ENCODE data around the gene PDE6B.
"Not testable (repeated sequence)": the region's sequence is repeated elsewhere in the genome, so short reads cannot be mapped to it uniquely, and the experiment has no call there.

PDE6B gene

DNA sequence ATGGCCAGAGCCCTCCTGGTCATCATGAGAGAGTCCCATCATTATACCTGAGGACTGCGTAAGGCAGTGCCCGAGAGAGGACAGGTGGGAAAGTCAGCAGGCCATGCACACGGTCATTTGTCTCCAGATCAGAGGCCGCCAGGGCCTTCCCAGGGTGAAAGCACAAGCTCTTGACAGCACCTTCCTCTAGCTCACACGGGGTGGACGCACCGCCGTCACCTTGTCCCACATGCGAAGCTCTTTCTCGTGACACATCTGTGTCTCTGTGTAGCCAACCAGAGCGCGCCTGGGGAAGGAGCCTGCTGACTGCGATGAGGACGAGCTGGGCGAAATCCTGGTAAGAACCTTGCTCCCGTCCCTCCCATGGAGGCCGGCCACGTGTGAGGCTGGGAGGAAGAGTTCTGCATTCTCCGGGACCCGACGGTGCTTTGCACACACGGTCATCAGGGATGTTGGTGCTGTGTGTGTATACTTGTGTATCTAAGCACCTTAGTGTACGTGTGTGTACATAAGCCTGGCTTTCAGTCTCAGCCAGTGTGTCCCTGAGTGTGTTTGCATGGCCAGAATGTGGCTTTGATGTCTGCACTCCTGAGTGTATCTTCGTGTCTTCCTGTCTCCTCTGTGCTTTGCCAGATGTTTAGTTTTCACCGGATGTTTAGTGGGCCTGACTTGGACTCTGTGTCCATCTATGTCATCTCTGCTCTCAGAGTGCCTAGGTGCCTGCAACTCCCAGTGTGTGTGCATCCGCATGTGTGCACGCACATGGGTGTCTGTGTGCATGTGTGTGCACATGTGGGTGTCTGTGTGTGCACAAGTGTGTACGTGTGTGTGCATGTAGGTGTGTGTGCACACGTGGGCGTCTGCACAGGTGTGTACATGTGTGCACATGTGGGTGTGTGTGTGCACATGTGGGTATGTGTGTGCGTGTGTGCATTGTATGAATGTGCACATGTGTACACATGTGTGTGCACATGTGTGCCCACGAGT, 33.6 kb downstream of the PDE6B start:
- DNase-seq: no peak

GRCh38 chr4:659851-660250, 34.5 kb downstream of the PDE6B start:
- DNase-seq: no peak

DNA sequence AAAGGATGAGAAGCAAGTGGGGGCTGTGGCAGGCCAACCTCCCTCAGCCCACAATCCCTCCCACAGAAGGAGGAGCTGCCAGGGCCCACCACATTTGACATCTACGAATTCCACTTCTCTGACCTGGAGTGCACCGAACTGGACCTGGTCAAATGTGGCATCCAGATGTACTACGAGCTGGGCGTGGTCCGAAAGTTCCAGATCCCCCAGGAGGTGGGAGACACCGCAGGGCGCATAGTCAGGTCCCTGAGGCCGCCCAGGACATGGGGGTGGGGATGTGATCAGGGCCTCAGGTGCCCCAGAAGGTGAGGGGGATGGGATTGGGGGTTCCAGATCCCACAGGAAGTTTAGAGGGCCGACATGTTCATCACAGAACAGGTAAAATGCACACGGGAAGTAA, 35.0 kb downstream of the PDE6B start:
- DNase-seq: no peak

DNA sequence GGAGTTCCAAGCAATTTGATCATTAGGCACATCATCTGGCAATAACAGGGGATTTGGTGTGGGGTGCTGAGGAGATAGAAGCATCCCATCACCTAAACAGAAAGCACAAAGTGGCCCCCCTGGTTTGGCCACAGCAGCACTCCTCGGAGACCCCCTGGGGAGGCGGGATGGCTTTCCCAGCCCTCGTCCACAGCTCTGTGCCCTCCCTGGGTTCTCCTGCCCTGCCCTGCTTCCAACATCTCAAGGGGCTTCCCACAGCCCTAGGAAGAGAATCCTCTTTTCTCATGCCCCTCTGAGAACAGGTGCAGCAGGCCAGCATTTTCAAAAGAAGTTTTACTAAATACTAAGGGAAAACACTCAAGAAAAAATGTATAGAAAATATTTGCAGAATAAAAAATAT, 35.9 kb downstream of the PDE6B start:
- DNase-seq: no peak

DNA sequence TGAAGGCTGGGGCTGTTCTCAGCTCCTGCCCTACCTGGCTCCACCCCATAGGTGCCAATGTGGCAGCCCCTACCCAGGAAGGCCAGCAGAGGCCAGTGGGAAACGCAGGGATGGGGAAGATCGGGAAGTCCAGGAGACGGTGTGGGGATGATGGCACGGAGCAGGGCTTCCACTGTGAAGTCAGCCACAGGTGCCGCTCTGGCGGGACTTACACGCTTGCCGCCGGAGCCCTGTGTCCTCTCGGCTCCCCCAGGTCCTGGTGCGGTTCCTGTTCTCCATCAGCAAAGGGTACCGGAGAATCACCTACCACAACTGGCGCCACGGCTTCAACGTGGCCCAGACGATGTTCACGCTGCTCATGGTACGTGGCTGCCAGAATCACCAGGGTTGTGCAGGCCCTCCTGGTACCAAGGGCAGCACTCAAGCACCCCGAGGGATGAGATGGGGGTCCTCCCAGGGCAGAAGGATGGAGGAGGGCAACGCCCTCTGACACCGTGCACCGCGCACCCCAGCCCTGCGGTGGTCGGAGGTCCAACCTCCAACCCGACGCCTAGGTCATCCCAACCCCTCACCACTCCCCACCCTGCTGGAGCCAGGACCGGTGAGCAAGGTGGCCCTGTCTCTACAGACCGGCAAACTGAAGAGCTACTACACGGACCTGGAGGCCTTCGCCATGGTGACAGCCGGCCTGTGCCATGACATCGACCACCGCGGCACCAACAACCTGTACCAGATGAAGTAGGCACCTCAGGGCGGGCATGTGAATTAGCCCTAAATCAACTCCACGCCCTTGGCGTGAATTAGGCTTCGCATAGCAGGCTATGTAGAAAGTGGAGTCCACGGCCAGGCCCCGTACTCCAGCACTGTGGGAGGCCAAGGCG, 36.7 kb downstream of the PDE6B start:
- no peak for DNase-seq

DNA sequence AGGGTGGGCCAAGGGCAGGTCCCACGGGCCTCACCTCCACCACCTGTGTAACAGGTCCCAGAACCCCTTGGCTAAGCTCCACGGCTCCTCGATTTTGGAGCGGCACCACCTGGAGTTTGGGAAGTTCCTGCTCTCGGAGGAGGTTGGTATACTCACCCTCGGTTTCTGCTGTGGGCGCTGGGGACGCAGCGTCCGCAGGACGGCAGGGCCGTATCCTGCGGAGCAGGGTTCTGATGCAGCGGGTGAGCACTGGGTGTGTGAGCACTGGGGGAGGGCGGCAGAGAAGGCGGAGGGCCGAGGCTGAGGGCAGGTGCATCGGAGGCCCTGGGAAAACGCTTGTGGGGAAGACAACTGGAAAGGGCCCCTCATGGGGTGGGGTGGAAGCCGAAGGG, 37.7 kb downstream of the PDE6B start:
- DNase-seq: no peak

- DNase-seq: no peak
These were observed 38.4 kb downstream of the PDE6B start for GRCh38 chr4:663438-664428.

DNA sequence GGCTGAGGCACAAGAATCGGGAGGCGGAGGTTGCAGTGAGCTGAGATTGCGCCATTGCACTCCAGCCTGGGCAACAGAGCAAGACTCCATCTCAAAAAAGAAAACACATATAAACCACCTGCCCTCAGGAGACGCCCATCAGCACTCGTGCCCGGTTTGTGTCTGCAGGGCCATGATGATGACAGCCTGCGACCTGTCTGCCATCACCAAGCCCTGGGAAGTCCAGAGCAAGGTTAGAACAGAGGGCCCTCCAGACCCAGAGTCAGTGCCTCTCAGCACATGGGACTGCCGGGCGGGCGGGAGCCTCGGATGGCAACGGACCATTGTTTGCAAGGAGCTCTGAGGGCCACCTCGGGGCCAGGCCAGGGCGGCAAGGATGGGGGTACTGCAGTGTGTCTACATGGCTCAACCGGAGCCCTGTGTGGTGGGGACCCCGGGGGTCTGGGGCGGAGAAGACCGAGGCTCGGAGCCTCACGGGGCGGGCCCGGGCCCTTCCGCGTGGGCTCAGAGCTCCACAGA, 39.4 kb downstream of the PDE6B start:
- no peak for DNase-seq

- DNase-seq: no peak
These were observed 40.0 kb downstream of the PDE6B start for GRCh38 chr4:665381-665750.

- DNase-seq: no peak
These were observed 40.5 kb downstream of the PDE6B start for GRCh38 chr4:665751-666435.

DNA sequence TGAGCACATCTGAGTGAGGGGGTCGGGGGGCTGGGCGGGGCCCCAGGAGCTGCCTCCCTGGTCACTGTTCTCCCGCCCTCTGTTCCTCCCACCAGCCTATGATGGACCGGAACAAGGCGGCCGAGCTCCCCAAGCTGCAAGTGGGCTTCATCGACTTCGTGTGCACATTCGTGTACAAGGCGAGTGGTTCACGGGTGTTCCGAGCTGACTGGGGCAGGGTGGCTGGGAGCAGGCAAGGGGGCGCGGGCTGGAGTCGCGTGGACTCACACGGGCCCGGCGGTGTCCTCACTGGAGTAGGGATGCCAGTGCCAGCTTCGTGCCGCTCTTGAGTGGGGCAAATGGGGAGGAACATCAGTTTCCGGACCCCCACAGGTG, 41.0 kb downstream of the PDE6B start:
- DNase-seq: no peak

DNA sequence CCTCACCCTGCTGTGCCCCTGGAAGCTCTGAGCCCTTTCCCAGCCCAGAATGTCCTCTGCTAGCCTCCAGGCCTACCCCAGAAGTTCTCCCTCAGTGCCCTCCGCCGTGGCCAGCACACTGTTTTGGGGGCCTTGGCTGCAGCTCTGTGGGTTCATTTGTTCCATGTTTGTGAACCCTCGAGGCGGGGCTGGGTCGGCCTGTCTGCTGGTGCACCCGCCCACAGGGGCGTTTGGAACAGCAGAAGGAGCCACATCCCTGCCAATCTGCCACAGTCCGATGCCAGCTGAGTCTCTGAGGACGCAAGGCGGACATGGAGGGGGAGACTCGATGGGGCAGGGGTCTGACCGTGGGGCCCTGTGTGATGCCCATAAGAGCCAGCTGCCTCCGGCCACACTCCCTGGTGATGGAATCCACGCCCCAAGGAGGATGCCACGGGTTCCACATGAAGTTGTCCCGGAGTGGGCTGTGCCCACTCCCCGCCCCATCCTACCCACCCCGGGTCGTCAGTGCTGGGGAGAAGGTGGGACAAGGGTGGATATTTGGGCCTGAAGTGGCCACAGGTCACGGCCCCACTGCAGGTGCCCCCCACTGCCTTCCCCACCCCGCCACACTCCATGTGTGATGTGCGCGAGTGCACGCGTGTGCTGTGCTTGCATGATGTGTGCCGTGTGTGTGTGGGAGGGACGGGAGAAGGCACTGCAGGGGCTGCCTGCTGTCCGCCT, 41.6 kb downstream of the PDE6B start:
- DNase-seq: no peak

DNA sequence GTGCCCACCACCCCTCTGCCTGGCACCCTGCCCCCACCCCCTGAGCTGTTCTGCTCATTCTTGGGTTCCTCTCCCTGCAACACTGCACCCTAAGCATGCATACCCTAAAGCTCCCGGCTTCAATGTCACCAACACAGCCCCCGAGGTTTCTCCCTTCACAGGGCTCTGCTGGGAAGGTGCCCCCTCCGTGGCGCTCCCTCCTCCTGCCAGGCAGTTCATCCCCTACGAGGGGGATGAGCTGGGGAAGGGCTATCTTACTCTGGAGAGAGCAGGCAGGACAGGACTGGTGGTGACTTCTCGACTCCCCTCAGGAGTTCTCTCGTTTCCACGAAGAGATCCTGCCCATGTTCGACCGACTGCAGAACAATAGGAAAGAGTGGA, 42.2 kb downstream of the PDE6B start:
- no peak for DNase-seq

GRCh38 chr4:668219-668618, 42.8 kb downstream of the PDE6B start:
- DNase-seq: not testable (repeated sequence)

- DNase-seq: not testable (repeated sequence)
These were observed 44.6 kb downstream of the PDE6B start for GRCh38 chr4:669806-670559.

- DNase-seq: no peak
These were observed 46.4 kb downstream of the PDE6B start for GRCh38 chr4:671769-672168.

- DNase-seq: no peak
These were observed 48.1 kb downstream of the PDE6B start for GRCh38 chr4:673349-674091.

DNA sequence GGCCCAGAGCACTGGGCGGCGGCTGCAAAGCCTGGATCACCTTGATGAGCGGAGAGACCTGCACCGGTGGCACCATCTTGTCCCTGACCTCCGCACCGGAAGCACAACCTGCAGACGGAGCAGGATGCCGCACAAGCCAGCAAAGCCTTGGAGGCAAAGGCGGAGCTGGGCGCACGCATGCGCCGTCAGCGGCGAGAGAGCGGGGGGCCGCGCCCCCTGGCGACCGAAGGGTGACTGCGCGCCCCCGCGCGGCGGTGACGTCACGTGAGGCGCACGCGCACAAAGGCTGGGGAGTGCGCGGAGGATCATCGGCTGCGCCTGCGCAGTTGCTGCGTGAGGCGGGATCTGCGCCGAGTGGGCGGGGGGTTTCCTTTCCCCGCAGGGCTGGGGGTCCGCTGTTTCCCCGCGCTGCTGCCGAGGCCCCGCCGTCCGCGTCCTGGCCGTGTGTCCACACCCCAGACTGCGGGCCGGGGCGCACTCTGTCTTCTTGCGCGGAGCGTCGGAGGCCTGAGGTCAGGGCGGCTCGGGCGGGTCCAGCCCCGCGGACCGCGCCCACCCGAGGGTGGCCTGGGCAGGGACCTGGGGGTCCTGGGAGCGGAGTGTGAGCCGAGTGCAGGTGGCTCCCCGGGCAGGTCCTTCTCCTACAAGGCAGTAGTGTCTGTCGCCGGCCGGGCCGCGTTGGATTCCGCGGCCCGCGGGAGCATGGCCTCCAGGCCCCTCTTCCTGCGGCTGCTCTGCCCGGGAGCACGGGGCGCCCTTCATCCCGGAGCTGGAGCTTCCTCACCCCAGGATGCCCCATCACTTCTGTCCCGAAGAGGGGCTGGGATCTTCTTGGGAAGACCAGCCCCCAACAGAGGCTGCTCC, 49.0 kb downstream of the PDE6B start, which contains the start of the genes ATP5ME and MYL5:
ATP5ME (minus strand) TSS at position 105 of the 864 bp plus-strand sequence; CDS start at position 76, 29 bp downstream.
MYL5 (plus strand) TSS at position 371 of the 864 bp plus-strand sequence. CDS start 3,485 bp downstream, outside the sequence.
- DNase-seq: peak; percentile 83
